Heart left ventricle (tissue), 16 donors: ENCODE measurements around the gene PRICKLE3. TPM values are rescaled to one million over a fixed set of nuclear protein-coding genes. Genes with fewer than 3 reads are reported as not detected.

Experiments used
- ATAC-seq, 4 donors: fragments of 200-7000 bp; cut with Tn5 transposase; one replicate each; pipeline ENCODE4 v1.9.1; 2020 to 2022; ENCODE audit warnings: moderate library complexity in 4 of 4, mild to moderate bottlenecking in 3 of 4, moderate number of reproducible peaks in 1 of 4
- DNase-seq, 5 donors: peaks; one replicate each; pipeline ENCODE4 v3.0.0-alpha.2; 2020
- H3K27ac ChIP-seq, 12 donors: fragments of 200-600 bp; sonication (generic) in 4 of 12; one replicate each; pipeline versions ENCODE4 v1.5.0 to v1.8.0; 2016 to 2022; ENCODE audit warnings: mild to moderate bottlenecking in 2 of 12
- H3K27me3 ChIP-seq, 9 donors: fragments of 200-600 bp; sonication (generic) in 2 of 9; one replicate each; pipeline versions ENCODE4 v1.5.1 to v1.8.0; 2016 to 2022; ENCODE audit warnings: mild to moderate bottlenecking in 3 of 9
- H3K36me3 ChIP-seq, 9 donors: fragments of 200-600 bp; sonication (generic) in 2 of 9; one replicate each; pipeline versions ENCODE4 v1.5.0 to v1.8.0; 2018 to 2022; ENCODE audit warnings: mild to moderate bottlenecking in 2 of 9
- H3K4me1 ChIP-seq, 12 donors: fragments of 200-600 bp; sonication (generic) in 4 of 12; one replicate each; pipeline versions ENCODE4 v1.5.0 to v1.8.0; 2016 to 2022; ENCODE audit warnings: mild to moderate bottlenecking in 3 of 12
- H3K4me3 ChIP-seq, 12 donors: fragments of 200-600 bp; sonication (generic) in 4 of 12; one replicate each; pipeline versions ENCODE4 v1.5.0 to v1.8.0; 2017 to 2022; ENCODE audit warnings: mild to moderate bottlenecking in 9 of 12, moderate library complexity in 4 of 12
- H3K9me3 ChIP-seq, 12 donors: fragments of 200-600 bp; sonication (generic) in 4 of 12; one replicate each; pipeline versions ENCODE4 v1.5.0 to v1.8.0; 2016 to 2022; ENCODE audit warnings: mild to moderate bottlenecking in 1 of 12
- POLR2A ChIP-seq, 2 donors: fragments of 450-650 bp; IDR thresholded peaks; one replicate each; pipeline ENCODE4 v1.6.1; 2017; ENCODE audit warnings: antibody characterized with exemption in 2 of 2, mild to moderate bottlenecking in 2 of 2, moderate library complexity in 2 of 2
- WGBS, 4 donors: extraction: QIAGEN DNeasy Blood & Tissue Kit in 2 of 4; methylation state at CpG; one replicate each; pipeline versions ENCODE4 v1.1.5 to v1.1.7; 2013 to 2018; 5-methylcytosine and 5-hydroxymethylcytosine counted together
- intact Hi-C, 10 donors: fragments of 100-400 bp; cut with DNase I; formaldehyde crosslinking; loops; one replicate each; pipeline versions ENCODE4 v1.11.1 to v1.14.2; 2022
- polyA plus RNA-seq, 2 donors: library from polyadenylated mRNA; stranded (reverse); fragments of 200-250 nt; gene quantifications; one replicate each; pipeline ENCODE4 v1.2.3, GENCODE V29; 2013
- total RNA-seq, 9 donors: library from RNA; depleted of rRNA in 2 of 9; stranded (reverse); fragments of >200 nt in 2 of 9; fragmentation: NEBNext Ultra II Directional in 3 of 9; extraction: Animal tissue kit (Norgen Biotek cat#: 25700) in 3 of 9; gene quantifications; one replicate each; pipeline versions ENCODE4 v1.1.0 to v1.2.4, GENCODE V29; 2016 to 2023
- TF ChIP-seq, protein P1 (sequence below), 12 donors: fragments of 200-600 bp; sonication (generic) in 4 of 12; IDR thresholded peaks; one replicate each; pipeline versions ENCODE4 v1.5.0 to v1.8.0; 2018 to 2022; ENCODE audit warnings: antibody characterized with exemption in 12 of 12, mild to moderate bottlenecking in 5 of 12
- donor health status: ischemic (EF 13 %, LVEDD 7.1; RV severe dilation, severe dysfunction).
- donor health status: healthy with polysubstance abuse.
- donor health status: DM: no; HTN: yes; CAD: no.
- donor health status: DM: no; HTN: no; CAD: no.
- donor health status: ischemic (EF 25% LVEDD 6.9; RV normal size, moderate dysfunction).
- donor health status: ischemic (EF 25% LVEDD 5.7; RV mildly dilated, moderate dysfunction).
- donor health status: healthy.
- donor health status: DM: yes; HTN: yes; CAD: no.
- donor health status: ischemic (EF 35%, LVEDD 5.7; RV mildly dilated, moderate dysfunction).
- donor health status: nonischemic (EF 11% LVEDD 7.7; RV severe dilation, severe dysfunction).
- donor health status: DM: yes; HTN: yes; CAD: no.
- donor health status: PGD.
- donor health status: ischemic (EF 29% LVEDD 5.4; RV normal size, mild dysfunction).
- donor health status: nonischemic (EF 23%, LVEDD 6.1; RV moderate dilation, normal function).

The PRICKLE3 gene
- total and polyA plus RNA-seq, 11 donors, result 6.5 to 13.2 (median 9.3) TPM

DNA sequence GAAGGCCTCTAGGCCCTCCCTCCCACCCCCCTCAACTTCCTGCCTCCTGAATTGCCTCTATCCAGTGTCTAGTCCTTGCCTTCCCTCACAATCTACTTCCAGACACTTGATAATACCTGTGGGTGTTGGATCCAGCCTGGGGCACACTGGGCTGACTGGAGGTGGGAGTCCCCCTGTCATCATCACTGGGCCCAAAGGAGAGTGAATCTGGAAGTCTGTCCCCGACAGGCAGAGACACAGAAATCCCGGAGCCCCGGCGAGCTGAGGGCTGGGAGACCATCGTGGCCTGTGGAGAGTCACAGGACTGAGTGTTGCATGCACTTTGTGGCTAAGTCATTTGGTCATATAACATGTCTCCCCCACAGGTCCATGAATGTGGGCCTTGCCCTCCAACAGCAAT, 22.2 kb upstream of the PRICKLE3 start:
- DNase-seq (no peak), ATAC-seq (no peak)
- Histone ChIP-seq H3K4me1 (no peaks in the 10 kb centered on the region), H3K27ac (no peak overlapping the region), H3K36me3 (no peaks in the 10 kb centered on the region), H3K9me3 (no peaks in the 10 kb centered on the region), H3K27me3 (peaks cover 0 to 5% (median 0%) of the 10 kb centered on the region in 9 donors), H3K4me3 (no peak overlapping the region)
- intact Hi-C loops, result loop anchor here in 1 of 10 donors (10.0 kb wide), 1 partner anchor 56 kb away; the partner anchor contains the start of genes FOXP3 and PPP1R3F
- WGBS, 4 donors, result 85 to 92% (median 88%) methylated on average over 5 of the region's 5 CpGs
- TF ChIP-seq, protein P1, sequence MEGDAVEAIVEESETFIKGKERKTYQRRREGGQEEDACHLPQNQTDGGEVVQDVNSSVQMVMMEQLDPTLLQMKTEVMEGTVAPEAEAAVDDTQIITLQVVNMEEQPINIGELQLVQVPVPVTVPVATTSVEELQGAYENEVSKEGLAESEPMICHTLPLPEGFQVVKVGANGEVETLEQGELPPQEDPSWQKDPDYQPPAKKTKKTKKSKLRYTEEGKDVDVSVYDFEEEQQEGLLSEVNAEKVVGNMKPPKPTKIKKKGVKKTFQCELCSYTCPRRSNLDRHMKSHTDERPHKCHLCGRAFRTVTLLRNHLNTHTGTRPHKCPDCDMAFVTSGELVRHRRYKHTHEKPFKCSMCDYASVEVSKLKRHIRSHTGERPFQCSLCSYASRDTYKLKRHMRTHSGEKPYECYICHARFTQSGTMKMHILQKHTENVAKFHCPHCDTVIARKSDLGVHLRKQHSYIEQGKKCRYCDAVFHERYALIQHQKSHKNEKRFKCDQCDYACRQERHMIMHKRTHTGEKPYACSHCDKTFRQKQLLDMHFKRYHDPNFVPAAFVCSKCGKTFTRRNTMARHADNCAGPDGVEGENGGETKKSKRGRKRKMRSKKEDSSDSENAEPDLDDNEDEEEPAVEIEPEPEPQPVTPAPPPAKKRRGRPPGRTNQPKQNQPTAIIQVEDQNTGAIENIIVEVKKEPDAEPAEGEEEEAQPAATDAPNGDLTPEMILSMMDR (IDR thresholded peaks at IDR 0.05), result no peak
- TF ChIP-seq POLR2A (IDR thresholded peaks at IDR 0.05), result no peak

DNA sequence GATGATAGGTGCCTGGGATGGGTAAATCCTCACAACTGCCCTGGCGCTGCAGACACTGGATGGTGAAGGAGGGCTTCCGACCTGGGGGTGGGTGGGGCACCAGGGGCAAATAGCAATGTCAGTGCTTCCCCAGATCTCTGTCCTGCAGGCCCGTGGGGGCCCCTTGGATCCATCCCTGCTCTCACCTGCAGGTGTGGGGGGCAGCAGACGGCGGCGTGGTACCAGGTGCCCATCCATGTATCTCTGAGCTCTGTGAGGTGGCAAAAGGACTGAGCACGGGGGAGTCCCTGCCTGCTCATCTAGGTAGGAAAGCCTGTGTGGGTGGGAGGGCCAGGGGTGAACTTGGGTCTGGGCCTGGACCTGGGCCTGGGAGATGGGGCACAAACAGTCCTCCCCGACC, 20.4 kb upstream of the PRICKLE3 start:
- ATAC-seq (no peak), DNase-seq (no peak)
- WGBS, 4 donors, result 76 to 90% (median 85%) methylated on average over 7 to 8 of the region's 8 CpGs
- no peaks in the 10 kb centered on the region for H3K36me3 ChIP-seq
- peaks cover 0 to 5% (median 0%) of the 10 kb centered on the region in 9 donors for H3K27me3 ChIP-seq
- no peaks in the 10 kb centered on the region for H3K9me3 ChIP-seq
- intact Hi-C loops, result loop anchor here in 1 of 10 donors (10.0 kb wide), 1 partner anchor 58 kb away; the partner anchor contains the start of genes FOXP3 and PPP1R3F
- H3K4me3 ChIP-seq, result no peak overlapping the region
- no peaks in the 10 kb centered on the region for H3K4me1 ChIP-seq
- no peak overlapping the region for H3K27ac ChIP-seq
- TF ChIP-seq POLR2A (IDR thresholded peaks at IDR 0.05), result no peak
- TF ChIP-seq, protein P1 (IDR thresholded peaks at IDR 0.05), result no peak

DNA sequence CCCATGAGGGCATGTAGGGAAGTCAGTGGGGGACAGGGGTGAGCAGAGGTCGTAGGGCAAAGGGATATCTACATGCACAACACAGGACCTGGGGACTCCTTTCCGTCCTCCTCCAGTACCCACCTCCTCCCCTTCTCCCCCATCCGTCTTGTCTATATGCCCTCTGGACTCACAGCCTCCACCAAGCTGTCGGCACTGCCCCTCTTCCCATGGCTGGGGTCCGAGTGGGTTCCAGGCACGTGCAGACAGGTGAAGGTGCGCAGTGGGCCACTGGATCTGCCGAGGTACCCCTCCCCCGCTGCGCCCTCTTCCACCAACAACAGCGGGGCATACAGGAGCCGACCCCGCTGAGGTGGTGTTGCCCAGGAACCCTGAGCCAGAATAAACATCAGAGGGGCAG, 19.3 kb upstream of the PRICKLE3 start:
- Histone ChIP-seq H3K27me3 (peaks cover 0 to 5% (median 0%) of the 10 kb centered on the region in 9 donors), H3K4me1 (peaks cover 0 to 5% (median 1%) of the 10 kb centered on the region in 12 donors), H3K36me3 (no peaks in the 10 kb centered on the region), H3K9me3 (no peaks in the 10 kb centered on the region), H3K4me3 (no peak overlapping the region), H3K27ac (no peak overlapping the region)
- intact Hi-C loops, result loop anchor here in 1 of 10 donors (10.0 kb wide), 1 partner anchor 59 kb away; the partner anchor contains the start of genes FOXP3 and PPP1R3F
- ATAC-seq (no peak), DNase-seq (no peak)
- no peak for TF ChIP-seq POLR2A (IDR thresholded peaks at IDR 0.05)
- TF ChIP-seq, protein P1 (IDR thresholded peaks at IDR 0.05), result no peak
- 73 to 80% (median 77%) methylated on average over 13 of the region's 13 CpGs for WGBS, 4 donors

DNA sequence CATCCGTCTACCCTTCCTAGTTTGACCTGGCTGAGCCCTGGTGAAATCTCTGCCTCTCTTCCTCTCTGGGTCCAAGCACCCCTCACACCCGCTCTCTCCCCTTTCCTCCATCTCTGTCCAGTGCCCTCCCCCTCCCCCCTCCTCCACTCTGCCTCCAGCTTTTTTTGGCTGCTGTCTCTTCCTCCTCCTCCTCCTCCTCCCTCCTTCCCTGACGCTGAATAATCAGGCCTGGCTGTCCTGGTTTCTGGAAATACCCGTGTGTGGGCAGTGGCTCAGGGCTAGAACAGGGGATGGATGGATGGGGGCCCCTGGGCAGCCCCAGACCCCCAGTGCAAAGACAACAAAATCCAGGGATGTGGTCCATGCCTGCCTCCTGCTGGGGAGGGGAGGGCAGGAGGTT, 18.5 kb upstream of the PRICKLE3 start:
- TF ChIP-seq, protein P1 (IDR thresholded peaks at IDR 0.05), result no peak
- TF ChIP-seq POLR2A (IDR thresholded peaks at IDR 0.05), result no peak
- no peaks in the 10 kb centered on the region for H3K36me3 ChIP-seq
- H3K27me3 ChIP-seq, result peaks cover 0 to 5% (median 0%) of the 10 kb centered on the region in 9 donors
- no peaks in the 10 kb centered on the region for H3K9me3 ChIP-seq
- H3K27ac ChIP-seq, result no peak overlapping the region
- H3K4me1 ChIP-seq, result peaks cover 0 to 8% (median 2%) of the 10 kb centered on the region in 12 donors
- DNase-seq (no peak), ATAC-seq (no peak)
- WGBS, 4 donors, result 41 to 52% (median 45%) methylated on average over 4 of the region's 4 CpGs
- intact Hi-C loops, result loop anchor here in 1 of 10 donors (10.0 kb wide), 1 partner anchor 60 kb away; the partner anchor contains the start of genes FOXP3 and PPP1R3F
- no peak overlapping the region for H3K4me3 ChIP-seq
